Colonic mucosa (tissue), 4 donors: ENCODE measurements around the gene CLIP4. TPM values are rescaled to one million over a fixed set of nuclear protein-coding genes. Genes with fewer than 3 reads are reported as not detected.

Source experiments
- DNase-seq: peaks from one replicate; pipeline ENCODE4 v3.0.0-alpha.2; 2020
- H3K27ac ChIP-seq: fragments of 200-600 bp; one replicate; pipeline ENCODE4 v1.8.0; 2021
- H3K27me3 ChIP-seq: fragments of 200-600 bp; one replicate; pipeline ENCODE4 v1.8.0; 2021
- H3K36me3 ChIP-seq: fragments of 200-600 bp; one replicate; pipeline ENCODE4 v1.8.0; 2021
- H3K4me1 ChIP-seq: fragments of 200-600 bp; one replicate; pipeline ENCODE4 v1.8.0; 2021; ENCODE audit warnings: mild to moderate bottlenecking
- H3K4me3 ChIP-seq: fragments of 200-600 bp; one replicate; pipeline ENCODE4 v1.8.0; 2021
- H3K9ac ChIP-seq, 2 donors: one replicate each; pipeline ENCODE4 v1.7.0; 2013; ENCODE audit warnings: control low read depth in 2 of 2, low read depth in 2 of 2, low read length in 2 of 2
- H3K9me3 ChIP-seq: fragments of 200-600 bp; one replicate; pipeline ENCODE4 v1.8.0; 2021
- intact Hi-C: fragments of 100-400 bp; cut with DNase I; formaldehyde crosslinking; loops from one replicate; pipeline ENCODE4 v1.14.1; 2022
- total RNA-seq, 2 donors: library from RNA; stranded (reverse); fragmentation: NEBNext Ultra II Directional in 1 of 2; extraction: Animal tissue kit (Norgen Biotek cat#: 25700) in 1 of 2; gene quantifications; one replicate each; pipeline ENCODE4 v1.2.1, GENCODE V29; 2021
- TF ChIP-seq, protein P1 (sequence below): fragments of 200-600 bp; IDR thresholded peaks from one replicate; pipeline ENCODE4 v1.8.0; 2022; ENCODE audit warnings: antibody characterized with exemption, mild to moderate bottlenecking
- donor health status: healthy.
- donor health status: DM: no; HTN: no; CAD: no.
- donor health status: DM: no; HTN: no; CAD: no.

Gene CLIP4
- total RNA-seq, 2 donors from 2014 or later: 2.1 to 7.7 TPM

DNA sequence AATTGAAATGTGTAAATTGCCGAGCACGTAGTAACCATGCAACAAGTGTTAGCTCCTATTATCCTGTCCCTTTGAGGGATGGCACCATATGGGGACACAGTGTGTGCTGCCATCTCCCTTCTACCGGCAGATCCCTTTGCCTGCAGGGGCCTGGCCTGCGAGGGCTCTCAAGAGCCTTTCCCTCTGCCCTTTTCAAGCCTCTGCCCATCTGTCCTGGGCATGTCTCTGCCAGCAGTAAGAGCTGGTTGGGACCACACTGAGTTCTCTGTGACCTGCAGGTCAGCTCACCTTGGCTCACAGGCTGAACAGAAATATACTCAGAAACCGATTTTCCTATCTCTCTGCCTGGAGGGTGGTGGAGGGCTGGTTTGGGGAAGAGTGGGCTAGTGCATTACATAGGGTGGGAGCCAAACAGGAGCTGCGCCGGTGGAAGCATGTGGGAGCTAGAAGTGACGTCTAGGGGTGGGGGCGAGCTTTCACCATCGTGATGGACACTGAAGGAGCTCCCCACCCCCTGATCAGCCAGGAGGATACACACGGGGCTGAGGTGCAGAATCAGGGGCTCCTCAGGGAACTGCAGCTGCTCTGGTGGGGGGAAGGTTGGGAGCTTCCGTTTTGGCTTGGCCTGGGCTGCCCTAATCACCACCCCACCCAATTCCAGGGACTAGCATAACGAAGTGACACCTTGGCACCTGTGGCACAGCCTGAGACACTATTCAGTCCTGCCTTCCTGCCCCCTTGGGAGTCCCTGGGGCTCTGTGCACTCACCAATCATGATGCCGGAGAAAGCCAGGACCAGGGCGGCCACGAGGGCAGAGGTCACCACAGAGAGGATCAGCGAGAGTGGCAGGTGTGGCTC lies 109.7 kb downstream of the CLIP4 start:
- DNase-seq: no peak

DNA sequence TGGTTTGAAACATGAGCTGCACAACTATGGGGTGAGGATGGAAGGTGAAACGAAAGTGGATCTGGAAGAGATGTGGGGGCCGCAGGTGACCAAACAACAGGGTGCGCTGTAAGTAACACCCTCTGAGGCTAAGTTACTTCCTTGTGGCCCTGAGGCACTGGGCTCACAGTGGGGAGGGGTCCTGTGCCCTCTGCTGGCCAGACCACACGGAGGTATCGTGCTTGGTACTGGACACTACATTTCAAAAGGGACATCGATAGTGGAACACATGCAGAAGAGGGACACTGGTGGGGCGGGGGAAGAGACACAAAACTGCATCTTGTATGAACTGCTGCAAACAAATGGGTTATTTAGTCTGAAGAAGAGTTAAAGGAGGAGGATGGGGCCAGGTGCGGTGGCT lies 110.6 kb downstream of the CLIP4 start:
- Histone ChIP-seq H3K27ac (no peak overlapping the region), H3K9ac (no peak overlapping the region), H3K27me3 (no peaks in the 10 kb centered on the region), H3K9me3 (no peaks in the 10 kb centered on the region), H3K36me3 (no peaks in the 10 kb centered on the region), H3K4me1 (no peaks in the 10 kb centered on the region), H3K4me3 (no peak overlapping the region)
- DNase-seq: no peak
- TF ChIP-seq, protein P1, sequence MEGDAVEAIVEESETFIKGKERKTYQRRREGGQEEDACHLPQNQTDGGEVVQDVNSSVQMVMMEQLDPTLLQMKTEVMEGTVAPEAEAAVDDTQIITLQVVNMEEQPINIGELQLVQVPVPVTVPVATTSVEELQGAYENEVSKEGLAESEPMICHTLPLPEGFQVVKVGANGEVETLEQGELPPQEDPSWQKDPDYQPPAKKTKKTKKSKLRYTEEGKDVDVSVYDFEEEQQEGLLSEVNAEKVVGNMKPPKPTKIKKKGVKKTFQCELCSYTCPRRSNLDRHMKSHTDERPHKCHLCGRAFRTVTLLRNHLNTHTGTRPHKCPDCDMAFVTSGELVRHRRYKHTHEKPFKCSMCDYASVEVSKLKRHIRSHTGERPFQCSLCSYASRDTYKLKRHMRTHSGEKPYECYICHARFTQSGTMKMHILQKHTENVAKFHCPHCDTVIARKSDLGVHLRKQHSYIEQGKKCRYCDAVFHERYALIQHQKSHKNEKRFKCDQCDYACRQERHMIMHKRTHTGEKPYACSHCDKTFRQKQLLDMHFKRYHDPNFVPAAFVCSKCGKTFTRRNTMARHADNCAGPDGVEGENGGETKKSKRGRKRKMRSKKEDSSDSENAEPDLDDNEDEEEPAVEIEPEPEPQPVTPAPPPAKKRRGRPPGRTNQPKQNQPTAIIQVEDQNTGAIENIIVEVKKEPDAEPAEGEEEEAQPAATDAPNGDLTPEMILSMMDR: no peak
- intact Hi-C loops: no loop called here

More for the DNA sequence above, 109.7 kb downstream of the CLIP4 start:
- no peaks in the 10 kb centered on the region for H3K27me3 ChIP-seq
- no peaks in the 10 kb centered on the region for H3K36me3 ChIP-seq
- H3K4me3 ChIP-seq: no peak overlapping the region
- H3K9ac ChIP-seq: no peak overlapping the region
- H3K9me3 ChIP-seq: no peaks in the 10 kb centered on the region
- H3K27ac ChIP-seq: no peak overlapping the region
- intact Hi-C loops: no loop called here
- no peaks in the 10 kb centered on the region for H3K4me1 ChIP-seq
- TF ChIP-seq, protein P1: no peak

DNA sequence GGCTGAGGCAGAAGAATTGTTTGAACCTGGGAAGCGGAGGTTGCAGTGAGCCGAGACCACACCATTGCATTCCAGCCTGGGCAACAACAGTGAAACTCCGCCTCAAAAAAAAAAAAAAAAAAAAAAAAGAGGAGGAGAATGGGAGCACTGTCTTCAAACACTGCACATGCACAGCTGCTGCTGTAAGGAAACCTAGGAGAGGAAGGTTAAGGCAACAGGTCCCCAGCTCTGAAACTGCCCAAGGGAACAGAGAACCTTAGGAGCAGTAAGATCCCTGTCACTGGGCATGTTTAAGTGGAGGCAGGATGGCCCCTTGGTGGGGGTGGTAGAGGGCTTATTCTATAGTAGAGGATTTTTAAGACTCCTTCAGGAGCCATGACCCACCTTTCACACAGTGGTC lies 111.2 kb downstream of the CLIP4 start:
- TF ChIP-seq, protein P1: no peak

DNA sequence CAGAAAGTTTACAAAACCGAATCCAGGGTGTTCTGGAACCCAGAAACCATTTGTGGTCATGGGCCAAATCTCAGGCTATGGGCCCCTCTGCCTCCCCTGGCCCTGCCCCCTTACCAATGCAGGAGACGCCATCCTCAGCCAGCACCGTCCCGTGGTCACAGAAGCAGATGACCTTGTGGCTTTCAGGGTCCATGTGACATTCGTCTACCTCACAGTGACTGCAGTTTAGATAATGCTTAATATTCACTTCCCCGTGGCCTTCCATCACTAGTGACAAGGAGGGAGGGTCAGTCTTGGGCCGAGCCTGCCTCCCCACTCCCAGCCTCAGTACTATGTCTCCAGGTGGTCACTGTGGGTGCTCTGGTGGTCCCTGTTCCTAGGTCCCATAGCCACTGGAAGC lies 111.6 kb downstream of the CLIP4 start:
- no peaks in the 10 kb centered on the region for H3K36me3 ChIP-seq
- H3K9ac ChIP-seq: no peak overlapping the region
- no peaks in the 10 kb centered on the region for H3K9me3 ChIP-seq
- H3K27me3 ChIP-seq: no peaks in the 10 kb centered on the region
- intact Hi-C loops: no loop called here
- TF ChIP-seq, protein P1: no peak
- no peak for DNase-seq
- H3K27ac ChIP-seq: no peak overlapping the region
- H3K4me3 ChIP-seq: no peak overlapping the region
- no peaks in the 10 kb centered on the region for H3K4me1 ChIP-seq

More for the DNA sequence above, 111.2 kb downstream of the CLIP4 start:
- no peak overlapping the region for H3K9ac ChIP-seq
- H3K4me1 ChIP-seq: no peaks in the 10 kb centered on the region
- H3K9me3 ChIP-seq: no peaks in the 10 kb centered on the region
- no peaks in the 10 kb centered on the region for H3K27me3 ChIP-seq
- intact Hi-C loops: no loop called here
- DNase-seq: no peak
- no peaks in the 10 kb centered on the region for H3K36me3 ChIP-seq
- H3K4me3 ChIP-seq: no peak overlapping the region
- H3K27ac ChIP-seq: no peak overlapping the region

DNA sequence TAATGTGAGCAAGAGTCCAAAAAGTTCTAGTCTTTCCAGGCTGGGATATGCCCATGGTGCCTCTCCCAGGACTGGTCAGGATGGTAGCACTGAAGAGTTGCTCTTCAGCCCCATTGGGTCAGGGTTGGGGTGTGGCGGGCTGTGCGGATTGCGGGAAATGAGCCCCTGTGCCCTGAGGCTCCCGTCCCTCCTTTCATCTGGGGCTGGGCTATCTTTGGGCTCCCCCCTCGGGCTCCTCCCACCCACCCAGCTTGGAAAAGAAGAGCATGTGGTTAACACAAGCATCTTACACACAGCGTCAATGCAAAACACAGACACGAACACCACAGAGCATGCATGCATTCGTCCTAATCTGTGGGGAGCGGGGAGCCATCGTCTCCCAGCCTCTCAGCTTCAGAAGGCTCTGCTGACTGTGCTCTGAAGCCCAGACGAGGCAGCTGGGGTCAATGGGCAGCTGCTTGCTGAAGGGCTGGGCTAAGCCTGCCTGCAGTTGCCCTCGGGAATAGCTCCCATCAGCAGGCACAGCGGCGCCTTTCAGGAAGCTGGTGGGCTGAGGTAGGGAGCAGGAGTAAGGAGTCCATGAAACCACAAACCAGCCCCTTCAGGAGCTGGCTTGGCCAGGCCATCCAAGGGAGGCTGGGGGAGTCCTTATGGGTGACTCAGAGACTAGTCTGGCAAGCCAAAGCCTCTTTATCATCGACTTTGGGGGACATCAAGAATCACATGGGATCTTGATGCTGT lies 112.9 kb downstream of the CLIP4 start:
- intact Hi-C loops: no loop called here
- TF ChIP-seq, protein P1: no peak
- DNase-seq: no peak
- Histone ChIP-seq H3K9me3 (no peaks in the 10 kb centered on the region), H3K4me3 (no peak overlapping the region), H3K27me3 (no peaks in the 10 kb centered on the region), H3K27ac (no peak overlapping the region), H3K36me3 (no peaks in the 10 kb centered on the region), H3K9ac (no peak overlapping the region), H3K4me1 (no peaks in the 10 kb centered on the region)
